Ovary (tissue), 9 donors: ENCODE results near the gene USH2A. TPM values are rescaled to one million over a fixed set of nuclear protein-coding genes. Genes with fewer than 3 reads are reported as not detected.
A peak's percentile ranks its signal among the peaks of the same experiment; 100 is the strongest.

Experiments
- DNase-seq, 5 donors: peaks; one replicate each; pipeline ENCODE4 v3.0.0-alpha.2; 2019 to 2020
- H3K27ac ChIP-seq, 2 donors: fragments of 200-600 bp; one replicate each; pipeline versions ENCODE4 v1.5.1 to v1.8.0; 2019 to 2022
- H3K27me3 ChIP-seq: fragments of 200-600 bp; one replicate; pipeline ENCODE4 v1.8.0; 2022
- H3K36me3 ChIP-seq: fragments of 200-600 bp; sonication (generic); one replicate; pipeline ENCODE4 v1.5.1; 2019
- H3K4me1 ChIP-seq: one replicate; pipeline ENCODE4 v1.8.1; 2013; ENCODE audit warnings: mild to moderate bottlenecking, moderate library complexity; ENCODE audit not compliant: insufficient read depth
- H3K4me3 ChIP-seq: fragments of 200-600 bp; sonication (generic); one replicate; pipeline ENCODE4 v1.5.1; 2017
- H3K9me3 ChIP-seq, 2 donors: fragments of 200-600 bp in 1 of 2; sonication (generic) in 1 of 2; one replicate each; pipeline versions ENCODE4 v1.5.1 to v1.8.1; 2013 to 2019; ENCODE audit warnings: mild to moderate bottlenecking in 1 of 2, moderate library complexity in 1 of 2
- CTCF ChIP-seq, 3 donors: fragments of 450-650 bp in 2 of 3; fragments of 200-600 bp in 1 of 3; IDR thresholded peaks; one replicate each; pipeline versions ENCODE4 v1.5.1 to v1.8.0; 2016 to 2022; ENCODE audit warnings: antibody characterized with exemption in 3 of 3, mild to moderate bottlenecking in 1 of 3
- EP300 ChIP-seq: sonication (generic); formaldehyde crosslinking; IDR thresholded peaks from one replicate; pipeline ENCODE4 v1.6.1; 2017; ENCODE audit warnings: antibody characterized with exemption
- POLR2A ChIP-seq: fragments of 450-650 bp; IDR thresholded peaks from one replicate; pipeline ENCODE4 v1.6.1; 2017; ENCODE audit warnings: antibody characterized with exemption, mild to moderate bottlenecking, moderate library complexity
- WGBS, 3 donors: extraction: QIAGEN DNeasy Blood & Tissue Kit in 1 of 3; methylation state at CpG; one replicate each; pipeline versions ENCODE4 v1.1.5 to v1.1.7; 2013 to 2017; 5-methylcytosine and 5-hydroxymethylcytosine counted together
- intact Hi-C, 4 donors: fragments of 100-400 bp; cut with DNase I; formaldehyde crosslinking; loops; one replicate each; pipeline versions ENCODE4 v1.11.0 to v1.15.1; 2022 to 2023
- polyA plus RNA-seq, 2 donors: library from polyadenylated mRNA; stranded (reverse); fragments of 200-250 nt in 1 of 2; fragments of 350-450 nt in 1 of 2; fragmentation: Illumina TruSeq in 1 of 2; extraction: RNeasy Lipid Tissue Mini Kit (QIAGEN cat#74804) in 1 of 2; gene quantifications; one replicate each; pipeline ENCODE4 v1.2.3, GENCODE V29; 2013 to 2014
- total RNA-seq, 7 donors: library from RNA; depleted of rRNA in 2 of 7; stranded (reverse); fragments of >200 nt in 2 of 7; fragmentation: NEBNext Ultra II Directional in 3 of 7; extraction: Animal tissue kit (Norgen Biotek cat#: 25700) in 3 of 7; gene quantifications; one replicate each; pipeline versions ENCODE4 v1.1.0 to v1.2.4, GENCODE V29; 2016 to 2023
- donor health status: DM: no; HTN: no; CAD: no; lungs with moderate emphysema.
- donor health status: DM: no; HTN: no; CAD: no.
- donor health status: Bipolar disorder and iron deficiency.
- donor health status: DM: yes; HTN: yes; CAD: no.
- donor health status: DM: no; HTN: no; CAD: no.
- donor health status: DM: yes; HTN: yes; CAD: no.

Gene USH2A
- total and polyA plus RNA-seq, 9 donors: 0.01 to 0.11 TPM; not detected in 7

GRCh38 chr1:216222288-216222687, 201.0 kb downstream of the USH2A start:
- DNase-seq: no peak
- no peaks in the 10 kb centered on the region for H3K4me1 ChIP-seq
- H3K27me3 ChIP-seq: no peaks in the 10 kb centered on the region
- H3K9me3 ChIP-seq: no peaks in the 10 kb centered on the region
- H3K4me3 ChIP-seq: no peak overlapping the region
- TF ChIP-seq EP300: no peak
- TF ChIP-seq POLR2A: no peak
- no peak for TF ChIP-seq CTCF (IDR thresholded peaks at IDR 0.05)
- H3K27ac ChIP-seq: no peak overlapping the region
- H3K36me3 ChIP-seq: no peaks in the 10 kb centered on the region
- intact Hi-C loops: no loop called here
- 83 to 89% (median 86%) methylated on average over 2 of the region's 2 CpGs for whole genome bisulfite sequencing, 3 donors

GRCh38 chr1:216221260-216221700, 202.0 kb downstream of the USH2A start:
- Histone ChIP-seq H3K4me1 (no peaks in the 10 kb centered on the region), H3K27ac (no peak overlapping the region), H3K4me3 (peak overlapping the region; percentile 28), H3K36me3 (no peaks in the 10 kb centered on the region), H3K27me3 (no peaks in the 10 kb centered on the region), H3K9me3 (no peaks in the 10 kb centered on the region)
- DNase-seq: peak in 1 of 5 donors; percentile 21
- intact Hi-C loops: no loop called here
- no peak for TF ChIP-seq CTCF (IDR thresholded peaks at IDR 0.05)
- TF ChIP-seq POLR2A: no peak
- no peak for TF ChIP-seq EP300
- 0 to 1% (median 1%) methylated on average over 6 of the region's 6 CpGs for WGBS, 3 donors

GRCh38 chr1:216216305-216216704, 206.9 kb downstream of the USH2A start:
- H3K4me1 ChIP-seq: no peaks in the 10 kb centered on the region

GRCh38 chr1:216215169-216215568, 208.1 kb downstream of the USH2A start:
- no peak for DNase-seq
- TF ChIP-seq CTCF (IDR thresholded peaks at IDR 0.05) (no peak), POLR2A (no peak), EP300 (no peak)
- no peak overlapping the region for H3K4me3 ChIP-seq
- H3K36me3 ChIP-seq: no peaks in the 10 kb centered on the region
- intact Hi-C loops: no loop called here
- no peaks in the 10 kb centered on the region for H3K27me3 ChIP-seq
- no peak overlapping the region for H3K27ac ChIP-seq
- H3K9me3 ChIP-seq: no peaks in the 10 kb centered on the region
- H3K4me1 ChIP-seq: no peaks in the 10 kb centered on the region

More at GRCh38 chr1:216216305-216216704, 206.9 kb downstream of the USH2A start:
- DNase-seq: no peak
- 76 to 83% (median 81%) methylated on average over 3 of the region's 3 CpGs for whole genome bisulfite sequencing, 3 donors
- intact Hi-C loops: no loop called here
- Histone ChIP-seq H3K4me3 (no peak overlapping the region), H3K9me3 (no peaks in the 10 kb centered on the region), H3K27ac (no peak overlapping the region), H3K27me3 (no peaks in the 10 kb centered on the region), H3K36me3 (no peaks in the 10 kb centered on the region)
- TF ChIP-seq CTCF (IDR thresholded peaks at IDR 0.05) (no peak), POLR2A (no peak), EP300 (no peak)
